D721Med (cell line): ENCODE measurements around the gene CDKN2B-AS1.

Experiments used
- DNase-seq: peaks from one replicate; pipeline ENCODE4 v3.0.0; 2011; ENCODE audit warnings: low spot score; ENCODE audit not compliant: insufficient read length
- FAIRE-seq: peaks from 2 replicates; lab custom pipeline; 2011; peaks lifted over from hg19 to GRCh38; lab: Jason Lieb, UNC
- CTCF ChIP-seq: IDR thresholded peaks from 2 replicates; pipeline ENCODE4 v1.5.1; 2012; ENCODE audit warnings: mild to moderate bottlenecking, control low read depth; ENCODE audit not compliant: insufficient read depth; ENCODE audit errors: missing control alignments

Gene CDKN2B-AS1

GRCh38 chr9:22118810-22119521 lies 124.4 kb downstream of the CDKN2B-AS1 start:
- TF ChIP-seq CTCF: no peak
- FAIRE-seq: no peak
- no peak for DNase-seq

- peak; percentile 43 for TF ChIP-seq CTCF
- DNase-seq: no peak
- FAIRE-seq: no peak
Observed at GRCh38 chr9:22119522-22120158, 125.0 kb downstream of the CDKN2B-AS1 start.

- TF ChIP-seq CTCF: no peak
- DNase-seq: no peak
- FAIRE-seq: no peak
Observed at GRCh38 chr9:22120159-22120549, 125.6 kb downstream of the CDKN2B-AS1 start.

- FAIRE-seq (no peak), DNase-seq (no peak)
- TF ChIP-seq CTCF: no peak
Observed at GRCh38 chr9:22120595-22120994, 126.0 kb downstream of the CDKN2B-AS1 start.

GRCh38 chr9:22124263-22125011 lies 129.8 kb downstream of the CDKN2B-AS1 start:
- DNase-seq: no peak
- TF ChIP-seq CTCF: no peak
- FAIRE-seq: no peak

GRCh38 chr9:22129133-22129532 lies 134.5 kb downstream of the CDKN2B-AS1 start:
- no peak for TF ChIP-seq CTCF
- no peak for DNase-seq
- FAIRE-seq: no peak
